Hepatocyte (in vitro differentiated cells): ENCODE measurements around the gene NDUFAF8. TPM values are rescaled to one million over a fixed set of nuclear protein-coding genes. Genes with fewer than 3 reads are reported as not detected.

Experiments used
- DNase-seq: peaks from one replicate; pipeline ENCODE4 v3.0.0-alpha.2; 2016; ENCODE audit warnings: low spot score
- H2AFZ ChIP-seq: fragments of 200-600 bp; sonication (generic); 2 replicates; pipeline ENCODE4 v1.6.0; 2016; ENCODE audit warnings: antibody characterized with exemption, mild to moderate bottlenecking
- H3K27ac ChIP-seq: fragments of 200-600 bp; sonication (generic); 2 replicates; pipeline ENCODE4 v1.5.1; 2016; ENCODE audit warnings: mild to moderate bottlenecking
- H3K27me3 ChIP-seq: fragments of 200-600 bp; sonication (generic); 2 replicates; pipeline ENCODE4 v1.6.1; 2016
- H3K36me3 ChIP-seq: fragments of 200-600 bp; sonication (generic); replicated peaks from 2 replicates; pipeline ENCODE4 v1.5.1; 2016; ENCODE audit warnings: low read depth; ENCODE audit not compliant: insufficient read depth
- H3K4me1 ChIP-seq: fragments of 200-600 bp; sonication (generic); 2 replicates; pipeline ENCODE4 v1.5.1; 2016; ENCODE audit warnings: mild to moderate bottlenecking, moderate library complexity; ENCODE audit not compliant: insufficient read depth
- H3K4me2 ChIP-seq: fragments of 200-600 bp; sonication (generic); 2 replicates; pipeline ENCODE4 v1.6.0; 2016
- H3K4me3 ChIP-seq: fragments of 200-600 bp; sonication (generic); 2 replicates; pipeline ENCODE4 v1.5.1; 2016; ENCODE audit warnings: mild to moderate bottlenecking
- H3K79me2 ChIP-seq: fragments of 200-600 bp; sonication (generic); 2 replicates; pipeline ENCODE4 v1.6.0; 2017; ENCODE audit warnings: mild to moderate bottlenecking
- H3K9me2 ChIP-seq: fragments of 200-600 bp; sonication (generic); replicated peaks from 2 replicates; pipeline ENCODE4 v1.6.0; 2017; ENCODE audit warnings: mild to moderate bottlenecking; ENCODE audit not compliant: insufficient read depth
- H3K9me3 ChIP-seq: fragments of 200-600 bp; sonication (generic); 2 replicates; pipeline ENCODE4 v1.5.1; 2016; ENCODE audit warnings: low read depth, mild to moderate bottlenecking
- H4K20me1 ChIP-seq: fragments of 200-600 bp; sonication (generic); 2 replicates; pipeline ENCODE4 v1.6.0; 2016; ENCODE audit warnings: mild to moderate bottlenecking; ENCODE audit not compliant: insufficient read depth, poor library complexity, severe bottlenecking
- EZH2 ChIP-seq: fragments of 200-600 bp; sonication (generic); IDR thresholded peaks from 2 replicates; pipeline ENCODE4 v1.6.1; 2016; ENCODE audit warnings: antibody characterized with exemption, mild to moderate bottlenecking, borderline replicate concordance
- EZH2phosphoT487 ChIP-seq: fragments of 200-600 bp; sonication (generic); IDR thresholded peaks from one replicate; pipeline ENCODE4 v1.6.1; 2018; ENCODE audit warnings: antibody characterized with exemption, mild to moderate bottlenecking, low read depth, moderate library complexity; ENCODE audit not compliant: unreplicated experiment, severe bottlenecking
- WGBS: methylation state at CpG from one replicate; pipeline ENCODE4 v1.1.6; 2016; ENCODE audit warnings: low lambda C conversion rate; ENCODE audit errors: missing lambda C conversion rate; 5-methylcytosine and 5-hydroxymethylcytosine counted together
- polyA plus RNA-seq: library from polyadenylated mRNA; unstranded; fragments of >200 nt; fragmentation: Nextera tagmentation; extraction: Ambion mirVana; gene quantifications from 2 replicates; pipeline ENCODE4 v1.2.1, GENCODE V29; 2016
- total RNA-seq: library from RNA; depleted of rRNA; stranded (reverse); fragments of >200 nt; gene quantifications from 2 replicates; pipeline ENCODE4 v1.2.3, GENCODE V29; 2014
- TF ChIP-seq, protein P1 (sequence below): fragments of 200-600 bp; sonication (generic); IDR thresholded peaks from 2 replicates; pipeline ENCODE4 v1.5.1; 2016; ENCODE audit warnings: antibody characterized with exemption, mild to moderate bottlenecking; ENCODE audit not compliant: poor library complexity

The NDUFAF8 gene
- total and polyA plus RNA-seq, 2 experiments from 2014 or later = 25.8 to 99.8 TPM

DNA sequence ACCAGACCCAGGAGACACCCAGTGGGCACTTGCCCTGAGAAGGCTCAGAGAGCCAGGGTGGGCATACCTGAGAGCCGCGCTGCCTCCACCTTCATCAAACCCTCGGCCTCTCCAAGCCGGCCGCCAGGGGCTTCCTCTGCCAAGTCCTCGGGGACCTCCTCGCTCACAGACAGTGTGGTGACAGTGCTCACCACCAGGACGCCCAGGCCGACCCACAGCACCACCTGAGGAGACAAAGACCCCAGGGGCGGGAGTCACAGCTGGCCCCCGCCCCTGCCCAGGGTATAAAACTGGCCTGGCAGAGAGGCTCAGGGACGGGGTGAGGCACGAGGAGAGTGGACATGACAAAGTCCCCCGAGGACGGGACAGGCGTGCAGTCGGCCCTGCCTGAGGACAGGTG lies 21.1 kb downstream of the NDUFAF8 start:
- no peak overlapping the region for H2AFZ ChIP-seq
- no peaks in the 10 kb centered on the region for H3K9me2 ChIP-seq
- H3K4me1 ChIP-seq = peaks cover 10% of the 10 kb centered on the region
- no peak for DNase-seq
- no peaks in the 10 kb centered on the region for H3K27me3 ChIP-seq
- no peak overlapping the region for H3K27ac ChIP-seq
- no peaks in the 10 kb centered on the region for H3K79me2 ChIP-seq
- no peak overlapping the region for H3K4me3 ChIP-seq
- H4K20me1 ChIP-seq = peaks cover 2% of the 10 kb centered on the region
- H3K9me3 ChIP-seq = no peaks in the 10 kb centered on the region
- WGBS = 99% methylated on average over 17 of the region's 17 CpGs
- no peaks in the 10 kb centered on the region for H3K36me3 ChIP-seq
- no peak overlapping the region for H3K4me2 ChIP-seq
- TF ChIP-seq EZH2 = no peak
- no peak for TF ChIP-seq EZH2phosphoT487
- TF ChIP-seq, protein P1, sequence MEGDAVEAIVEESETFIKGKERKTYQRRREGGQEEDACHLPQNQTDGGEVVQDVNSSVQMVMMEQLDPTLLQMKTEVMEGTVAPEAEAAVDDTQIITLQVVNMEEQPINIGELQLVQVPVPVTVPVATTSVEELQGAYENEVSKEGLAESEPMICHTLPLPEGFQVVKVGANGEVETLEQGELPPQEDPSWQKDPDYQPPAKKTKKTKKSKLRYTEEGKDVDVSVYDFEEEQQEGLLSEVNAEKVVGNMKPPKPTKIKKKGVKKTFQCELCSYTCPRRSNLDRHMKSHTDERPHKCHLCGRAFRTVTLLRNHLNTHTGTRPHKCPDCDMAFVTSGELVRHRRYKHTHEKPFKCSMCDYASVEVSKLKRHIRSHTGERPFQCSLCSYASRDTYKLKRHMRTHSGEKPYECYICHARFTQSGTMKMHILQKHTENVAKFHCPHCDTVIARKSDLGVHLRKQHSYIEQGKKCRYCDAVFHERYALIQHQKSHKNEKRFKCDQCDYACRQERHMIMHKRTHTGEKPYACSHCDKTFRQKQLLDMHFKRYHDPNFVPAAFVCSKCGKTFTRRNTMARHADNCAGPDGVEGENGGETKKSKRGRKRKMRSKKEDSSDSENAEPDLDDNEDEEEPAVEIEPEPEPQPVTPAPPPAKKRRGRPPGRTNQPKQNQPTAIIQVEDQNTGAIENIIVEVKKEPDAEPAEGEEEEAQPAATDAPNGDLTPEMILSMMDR = no peak

DNA sequence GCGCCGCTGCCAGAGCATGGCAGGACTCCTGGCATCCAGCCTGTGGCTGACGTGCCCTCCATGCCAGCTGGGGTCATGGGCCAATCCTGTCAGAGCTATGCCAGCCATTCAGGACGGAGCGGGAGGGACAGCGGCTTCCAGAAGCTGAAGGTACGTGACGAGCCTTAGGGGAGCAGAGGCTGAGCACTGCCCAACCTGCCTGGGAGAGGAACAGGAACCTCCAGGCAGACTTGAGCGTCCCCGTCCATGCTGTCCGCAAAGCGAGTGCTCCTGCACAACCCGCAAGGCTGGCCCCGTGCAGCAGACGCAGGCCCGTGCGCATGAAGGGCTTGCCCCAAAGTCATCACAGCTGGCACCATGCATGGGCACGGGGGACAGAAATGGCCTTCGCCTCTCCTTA lies 21.5 kb downstream of the NDUFAF8 start:
- H3K9me2 ChIP-seq = no peaks in the 10 kb centered on the region
- no peak overlapping the region for H3K4me2 ChIP-seq
- H3K9me3 ChIP-seq = no peaks in the 10 kb centered on the region
- H2AFZ ChIP-seq = no peak overlapping the region
- H4K20me1 ChIP-seq = peaks cover 2% of the 10 kb centered on the region
- peaks cover 5% of the 10 kb centered on the region for H3K4me1 ChIP-seq
- H3K4me3 ChIP-seq = no peak overlapping the region
- H3K27me3 ChIP-seq = no peaks in the 10 kb centered on the region
- H3K27ac ChIP-seq = no peak overlapping the region
- 98% methylated on average over 14 of the region's 19 CpGs for WGBS
- TF ChIP-seq, protein P1 = no peak
- TF ChIP-seq EZH2phosphoT487 (no peak), EZH2 (no peak)
- H3K36me3 ChIP-seq = no peaks in the 10 kb centered on the region
- DNase-seq = no peak
- no peaks in the 10 kb centered on the region for H3K79me2 ChIP-seq

DNA sequence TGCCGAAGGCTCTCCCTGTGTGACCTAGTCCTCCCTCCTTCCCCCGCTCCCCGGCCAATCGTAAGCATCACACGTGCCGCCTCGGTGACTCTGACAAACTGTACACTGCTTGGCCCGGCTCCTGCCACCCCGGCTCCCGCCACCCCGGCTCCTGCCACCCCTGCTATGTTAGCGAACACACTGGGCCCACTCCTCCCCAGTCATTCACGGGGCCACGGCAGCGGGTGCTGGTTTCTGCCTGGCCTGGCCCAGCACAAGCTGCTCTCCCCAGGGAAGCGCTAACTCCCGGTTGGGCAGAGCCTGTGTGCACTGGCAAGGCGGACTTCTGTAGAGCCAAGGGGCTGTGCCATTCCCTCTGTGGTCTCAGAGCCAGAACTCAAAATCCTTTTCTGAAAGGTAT lies 22.0 kb downstream of the NDUFAF8 start:
- Histone ChIP-seq H3K27me3 (no peaks in the 10 kb centered on the region), H3K9me2 (no peaks in the 10 kb centered on the region), H3K4me1 (peaks cover under 1% of the 10 kb centered on the region), H3K36me3 (no peaks in the 10 kb centered on the region), H3K79me2 (no peaks in the 10 kb centered on the region), H3K27ac (no peak overlapping the region), H2AFZ (no peak overlapping the region), H3K4me2 (no peak overlapping the region), H3K4me3 (no peak overlapping the region), H4K20me1 (peaks cover 2% of the 10 kb centered on the region), H3K9me3 (no peaks in the 10 kb centered on the region)
- WGBS = 95% methylated on average over 15 of the region's 18 CpGs
- DNase-seq = no peak
- TF ChIP-seq EZH2 (no peak), EZH2phosphoT487 (no peak)
- TF ChIP-seq, protein P1 = no peak

DNA sequence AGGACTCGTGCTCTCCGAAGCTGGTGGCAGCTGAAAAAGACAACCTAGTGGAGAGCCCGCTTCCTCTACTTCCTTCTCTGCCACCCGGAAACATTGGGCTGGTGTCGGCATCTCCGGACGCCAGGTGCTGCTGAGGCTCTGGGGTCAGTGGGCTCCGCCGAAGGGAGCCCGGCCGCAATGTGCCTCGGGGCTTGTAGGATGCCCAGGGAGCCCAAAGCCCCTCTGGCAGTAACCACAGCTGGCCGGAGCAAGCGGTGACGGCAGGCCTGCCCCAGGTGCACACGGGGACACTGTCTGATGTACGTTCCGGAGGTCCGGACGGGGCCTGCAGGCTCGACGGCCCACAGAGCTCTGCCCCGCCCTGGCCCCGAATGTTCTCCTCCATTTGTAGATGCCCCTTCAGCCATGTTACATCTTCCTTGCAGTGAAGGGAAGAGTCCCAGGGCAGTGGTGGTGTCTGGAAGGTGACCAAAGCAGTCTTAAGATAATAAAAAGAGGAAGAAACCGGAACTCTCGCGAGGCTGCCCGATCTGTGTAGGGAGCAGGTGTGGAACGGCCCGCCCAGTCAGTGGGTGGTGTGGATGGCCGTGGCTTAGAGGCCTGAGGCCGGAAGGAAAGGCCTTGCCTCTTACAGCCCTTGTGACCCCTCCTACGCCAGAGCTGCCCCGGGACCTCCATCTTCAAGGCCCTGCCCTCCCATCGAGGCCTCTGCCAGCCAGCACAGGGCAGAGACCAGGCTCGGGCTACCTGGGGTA lies 22.6 kb downstream of the NDUFAF8 start:
- no peak overlapping the region for H3K27ac ChIP-seq
- 96% methylated on average over 36 of the region's 36 CpGs for WGBS
- no peak for DNase-seq

More for the DNA sequence above, 22.6 kb downstream of the NDUFAF8 start:
- H3K27me3 ChIP-seq = no peaks in the 10 kb centered on the region
- no peaks in the 10 kb centered on the region for H3K36me3 ChIP-seq
- H3K4me1 ChIP-seq = no peaks in the 10 kb centered on the region
- no peaks in the 10 kb centered on the region for H3K9me3 ChIP-seq
- no peaks in the 10 kb centered on the region for H3K9me2 ChIP-seq
- no peak overlapping the region for H3K4me2 ChIP-seq
- H3K4me3 ChIP-seq = no peak overlapping the region
- no peak overlapping the region for H2AFZ ChIP-seq
- no peak for TF ChIP-seq EZH2phosphoT487
- TF ChIP-seq, protein P1 = no peak
- peaks cover 2% of the 10 kb centered on the region for H4K20me1 ChIP-seq
- H3K79me2 ChIP-seq = no peaks in the 10 kb centered on the region
